Measurements from ENCODE around the gene NFATC2IP. TPM values are rescaled to one million over a fixed set of nuclear protein-coding genes. Genes with fewer than 3 reads are reported as not detected.

Gene NFATC2IP
- total RNA-seq, 2 donors from 2014 or later: 19.5 to 20.2 TPM

Other genes with a start within 250 kb of the NFATC2IP start
- 100 to 1,000 TPM; 295 to 494 TPM for gene EIF3C, start 239.5 kb upstream of the NFATC2IP start, total RNA-seq
- gene NPIPB9, start 199.2 kb upstream of the NFATC2IP start, total RNA-seq: 1 to 10 TPM in 1 of 2 donors, under 1 TPM in 1; 0.29 to 3.8 TPM
- gene ATXN2L, start 127.9 kb upstream of the NFATC2IP start, total RNA-seq: 10 to 100 TPM; 66.5 to 72.2 TPM
- gene TUFM, start 104.6 kb upstream of the NFATC2IP start, total RNA-seq: 10 to 100 TPM; 74.4 to 76.2 TPM
- 10 to 100 TPM; 27.6 to 31.0 TPM for gene SH2B1, start 87.1 kb upstream of the NFATC2IP start, total RNA-seq
- 1 to 10 TPM in 1 of 2 donors, under 1 TPM in 1; 0.42 to 1.3 TPM for gene ATP2A1, start 72.4 kb upstream of the NFATC2IP start, total RNA-seq
- 10 to 100 TPM; 10.3 to 13.7 TPM for gene RABEP2, start 25.7 kb upstream of the NFATC2IP start, total RNA-seq
- gene CD19, start 19.0 kb upstream of the NFATC2IP start, total RNA-seq: under 1 TPM; 0.32 to 0.33 TPM
- gene SPNS1, start 23.8 kb downstream of the NFATC2IP start, total RNA-seq: 10 to 100 TPM; 22.4 to 24.9 TPM
- 10 to 100 TPM in 1 of 2 donors, 1 to 10 TPM in 1; 9.7 to 11.4 TPM for gene LAT, start 34.1 kb downstream of the NFATC2IP start, total RNA-seq